GM12878 (cell line): ENCODE measurements around the gene MAFB.

Experiments used
- CTCF ChIP-seq, 3 experiments: IDR thresholded peaks in 2 of 3; conservative IDR thresholded peaks in 1 of 3; 2 replicates each; pipeline ENCODE4 v1.5.1; 2011; ENCODE audit warnings: low read depth in 3 of 3, low read length in 3 of 3, mild to moderate bottlenecking in 3 of 3, control low read depth in 2 of 3, moderate library complexity in 2 of 3, inconsistent platforms in 1 of 3, mixed read lengths in 1 of 3; ENCODE audit not compliant: control insufficient read depth in 2 of 3, insufficient read depth in 1 of 3; ENCODE audit errors: extremely low read depth in 1 of 3
- USF1 ChIP-seq: IDR thresholded peaks from 2 replicates; pipeline ENCODE4 v1.6.1; 2011; ENCODE audit warnings: borderline replicate concordance, low read depth, mild to moderate bottlenecking, moderate library complexity, mixed read lengths, low read length; ENCODE audit not compliant: insufficient read depth; ENCODE audit errors: extremely low read length
- ZNF274 ChIP-seq: IDR thresholded peaks from one replicate; pipeline ENCODE4 v1.8.0; 2011; ENCODE audit not compliant: insufficient read length, insufficient read depth
- ZNF384 ChIP-seq: IDR thresholded peaks from 2 replicates; pipeline ENCODE4 v1.6.1; 2012; ENCODE audit warnings: low read depth, mild to moderate bottlenecking, low read length, improper control_type of control experiment, borderline replicate concordance

GRCh38 chr20:40728996-40729395, 40.0 kb upstream of the MAFB start:
- TF ChIP-seq USF1 (no peak), ZNF384 (no peak), ZNF274 (no peak), CTCF (IDR thresholded peaks at IDR 0.05 in 2 of 3, conservative IDR thresholded peaks at IDR 0.05 in 1 of 3; ENCODE audit: control insufficient read depth in 2 of 3, extremely low read depth in 1 of 3, insufficient read depth in 1 of 3, low read depth in 3 of 3, low read length in 3 of 3) (no peak)
